Sigmoid colon (tissue), 7 donors: Measurements from ENCODE around the gene ANKRD31. TPM values are rescaled to one million over a fixed set of nuclear protein-coding genes. Genes with fewer than 3 reads are reported as not detected.

ENCODE experiments used
- DNase-seq: peaks from one replicate; pipeline ENCODE4 v3.0.0-alpha.2; 2019
- H3K27ac ChIP-seq, 4 donors: fragments of 200-600 bp; sonication (generic); one replicate each; pipeline ENCODE4 v1.5.1; 2016 to 2019; ENCODE audit warnings: mild to moderate bottlenecking in 1 of 4
- H3K27me3 ChIP-seq, 3 donors: fragments of 200-600 bp; sonication (generic); one replicate each; pipeline ENCODE4 v1.5.1; 2019; ENCODE audit warnings: mild to moderate bottlenecking in 1 of 3
- H3K36me3 ChIP-seq, 4 donors: fragments of 200-600 bp; sonication (generic); one replicate each; pipeline ENCODE4 v1.5.1; 2016 to 2019
- H3K4me1 ChIP-seq, 4 donors: fragments of 200-600 bp; sonication (generic); one replicate each; pipeline ENCODE4 v1.5.1; 2017 to 2019
- H3K4me3 ChIP-seq, 4 donors: fragments of 200-600 bp; sonication (generic); one replicate each; pipeline ENCODE4 v1.5.1; 2017 to 2019; ENCODE audit warnings: mild to moderate bottlenecking in 2 of 4, moderate library complexity in 1 of 4
- H3K9me3 ChIP-seq, 4 donors: fragments of 200-600 bp in 3 of 4; sonication (generic) in 3 of 4; one replicate each; pipeline versions ENCODE4 v1.5.1 to v1.6.1; 2013 to 2019
- CTCF ChIP-seq, 4 experiments: fragments of 450-650 bp in 3 of 4; fragments of 200-600 bp in 1 of 4; IDR thresholded peaks; one replicate each; pipeline ENCODE4 v1.5.1; 2016 to 2019; ENCODE audit warnings: antibody characterized with exemption in 4 of 4, mild to moderate bottlenecking in 3 of 4, moderate library complexity in 2 of 4
- EP300 ChIP-seq, 4 donors: sonication (generic); formaldehyde crosslinking; IDR thresholded peaks; one replicate each; pipeline ENCODE4 v1.6.1; 2017; ENCODE audit warnings: antibody characterized with exemption in 4 of 4
- POLR2A ChIP-seq, 2 donors: fragments of 450-650 bp; IDR thresholded peaks; one replicate each; pipeline ENCODE4 v1.6.1; 2016; ENCODE audit warnings: antibody characterized with exemption in 2 of 2, mild to moderate bottlenecking in 2 of 2, moderate library complexity in 2 of 2
- POLR2AphosphoS5 ChIP-seq, 4 donors: sonication (generic); formaldehyde crosslinking; IDR thresholded peaks; one replicate each; pipeline ENCODE4 v1.6.1; 2017; ENCODE audit warnings: antibody characterized with exemption in 4 of 4
- WGBS, 2 donors: extraction: QIAGEN DNeasy Blood & Tissue Kit; methylation state at CpG; one replicate each; pipeline ENCODE4 v1.1.7; 2013; 5-methylcytosine and 5-hydroxymethylcytosine counted together
- intact Hi-C: fragments of 100-400 bp; cut with DNase I; formaldehyde crosslinking; loops from one replicate; pipeline ENCODE4 v1.15.1; 2023
- polyA plus RNA-seq, 3 donors: library from polyadenylated mRNA; stranded (reverse); fragments of 200-250 nt; gene quantifications; one replicate each; pipeline ENCODE4 v1.2.3, GENCODE V29; 2013
- total RNA-seq, 4 donors: library from RNA; depleted of rRNA; stranded (reverse); fragments of >200 nt; gene quantifications; one replicate each; pipeline ENCODE4 v1.1.0, GENCODE V29; 2016
- donor health status: healthy with polysubstance abuse.
- donor health status: Bipolar disorder and iron deficiency.
- donor health status: healthy.

The ANKRD31 gene
- total and polyA plus RNA-seq, 7 donors: under 0.01 to 0.33 (median 0.15) TPM; not detected in 3

GRCh38 chr5:75059912-75060545 is 176.6 kb downstream of the ANKRD31 start:
- peaks cover 0 to 6% (median 0%) of the 10 kb centered on the region in 4 donors for H3K4me1 ChIP-seq
- TF ChIP-seq CTCF (IDR thresholded peaks at IDR 0.05) (no peak), POLR2AphosphoS5 (IDR thresholded peaks at IDR 0.05) (no peak), POLR2A (IDR thresholded peaks at IDR 0.05) (no peak), EP300 (IDR thresholded peaks at IDR 0.05) (no peak)
- intact Hi-C loops: loop anchor here (10.0 kb wide), 2 partner anchors 375 to 615 kb away; partner anchors contain the start of gene HEXB

GRCh38 chr5:75058986-75059535 is 177.6 kb downstream of the ANKRD31 start:
- no peak for TF ChIP-seq POLR2A (IDR thresholded peaks at IDR 0.05)
- TF ChIP-seq POLR2AphosphoS5 (IDR thresholded peaks at IDR 0.05): no peak
- TF ChIP-seq CTCF (IDR thresholded peaks at IDR 0.05): no peak
- TF ChIP-seq EP300 (IDR thresholded peaks at IDR 0.05): no peak
- 82 to 94% methylated on average over 3 of the region's 3 CpGs for WGBS, 2 donors
- intact Hi-C loops: loop anchor here (10.0 kb wide), 2 partner anchors 374 to 616 kb away; partner anchors contain the start of gene HEXB
- Histone ChIP-seq H3K4me3 (no peak overlapping the region), H3K36me3 (no peaks in the 10 kb centered on the region), H3K4me1 (peaks cover 0 to 16% (median 4%) of the 10 kb centered on the region in 4 donors), H3K27ac (no peak overlapping the region), H3K9me3 (no peaks in the 10 kb centered on the region), H3K27me3 (no peaks in the 10 kb centered on the region)
- no peak for DNase-seq

More at GRCh38 chr5:75059912-75060545, 176.6 kb downstream of the ANKRD31 start:
- H3K4me3 ChIP-seq: no peak overlapping the region
- DNase-seq: no peak
- WGBS, 2 donors: 51 to 75% methylated on average over 4 of the region's 4 CpGs
- H3K9me3 ChIP-seq: no peaks in the 10 kb centered on the region
- H3K36me3 ChIP-seq: no peaks in the 10 kb centered on the region
- no peaks in the 10 kb centered on the region for H3K27me3 ChIP-seq
- no peak overlapping the region for H3K27ac ChIP-seq

- intact Hi-C loops: loop anchor here (10.0 kb wide), 2 partner anchors 373 to 617 kb away; partner anchors contain the start of gene HEXB
Observed at GRCh38 chr5:75057561-75057960, 179.1 kb downstream of the ANKRD31 start.

GRCh38 chr5:75055727-75056144 is 180.9 kb downstream of the ANKRD31 start:
- DNase-seq: no peak
- intact Hi-C loops: loop anchor here (10.0 kb wide), 2 partner anchors 371 to 619 kb away; partner anchors contain the start of gene HEXB
- Histone ChIP-seq H3K36me3 (no peaks in the 10 kb centered on the region), H3K4me1 (peaks cover 0 to 29% (median 18%) of the 10 kb centered on the region in 4 donors), H3K27ac (peak overlapping the region in 1 of 4 donors; percentile 95), H3K27me3 (no peaks in the 10 kb centered on the region), H3K4me3 (no peak overlapping the region), H3K9me3 (no peaks in the 10 kb centered on the region)
- TF ChIP-seq POLR2AphosphoS5 (IDR thresholded peaks at IDR 0.05) (no peak), EP300 (IDR thresholded peaks at IDR 0.05) (no peak), CTCF (IDR thresholded peaks at IDR 0.05) (no peak), POLR2A (IDR thresholded peaks at IDR 0.05) (no peak)
- WGBS, 2 donors: 92 to 93% methylated on average over 1 of the region's 1 CpG

More at GRCh38 chr5:75057561-75057960, 179.1 kb downstream of the ANKRD31 start:
- H3K27ac ChIP-seq: no peak overlapping the region
- H3K4me3 ChIP-seq: no peak overlapping the region
- no peaks in the 10 kb centered on the region for H3K27me3 ChIP-seq
- peaks cover 0 to 16% (median 4%) of the 10 kb centered on the region in 4 donors for H3K4me1 ChIP-seq
- no peaks in the 10 kb centered on the region for H3K36me3 ChIP-seq
- WGBS, 2 donors: 44 to 53% methylated on average over 2 of the region's 2 CpGs
- no peak for DNase-seq
- TF ChIP-seq POLR2AphosphoS5 (IDR thresholded peaks at IDR 0.05) (no peak), EP300 (IDR thresholded peaks at IDR 0.05) (no peak), CTCF (IDR thresholded peaks at IDR 0.05) (no peak), POLR2A (IDR thresholded peaks at IDR 0.05) (no peak)
- no peaks in the 10 kb centered on the region for H3K9me3 ChIP-seq
